Activated T-helper 1 cell treated with Interleukin-2 at 50 U/mL for 16 hours (primary cell): Measurements from ENCODE around the gene LIF.
"Not testable (repeated sequence)": the region's sequence is repeated elsewhere in the genome, so short reads cannot be mapped to it uniquely, and the experiment has no call there.

Experiments
- DNase-seq: peaks from one replicate; pipeline ENCODE4 v3.0.0-alpha.2; 2020; ENCODE audit warnings: low read depth

Gene LIF

DNA sequence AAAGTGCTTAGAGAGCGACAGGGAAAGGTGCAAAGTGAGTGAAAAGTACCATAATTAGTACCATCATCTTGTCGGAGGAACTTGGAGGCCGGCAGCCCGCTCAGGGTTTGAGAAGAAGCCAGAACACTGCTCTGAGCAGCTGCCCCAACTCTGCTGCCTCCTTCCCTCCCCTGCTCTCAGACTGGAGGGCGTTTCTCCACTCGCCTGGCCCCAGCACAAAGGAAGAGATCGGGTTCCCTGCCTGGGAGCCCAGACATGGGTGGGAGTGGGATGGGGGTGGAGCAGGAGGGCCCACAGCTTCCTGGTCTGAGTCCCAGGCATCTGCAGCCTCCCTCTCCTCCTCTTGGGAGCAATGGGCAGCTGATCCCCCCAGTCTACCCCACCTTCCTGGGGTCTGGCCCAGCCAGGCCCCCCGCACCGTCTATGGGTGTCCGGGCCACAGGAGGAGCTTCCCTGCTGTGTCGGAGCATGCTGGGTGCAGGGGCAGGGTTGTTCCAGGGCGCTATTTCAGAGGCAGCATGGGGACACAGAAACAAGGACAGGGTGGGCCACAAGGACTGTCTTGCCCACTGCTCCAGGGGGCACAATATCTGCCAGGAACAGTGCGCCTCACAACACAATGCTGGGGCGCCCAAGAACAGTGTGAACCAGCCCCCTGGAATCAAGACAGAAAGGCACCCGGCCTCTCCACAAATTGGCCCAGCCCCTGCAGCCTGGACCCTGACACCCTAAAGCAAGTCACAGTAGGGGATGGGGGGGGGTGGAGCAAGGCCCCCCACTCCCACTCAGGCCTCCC lies 4.8 kb downstream of the LIF start:
- no peak for DNase-seq

DNA sequence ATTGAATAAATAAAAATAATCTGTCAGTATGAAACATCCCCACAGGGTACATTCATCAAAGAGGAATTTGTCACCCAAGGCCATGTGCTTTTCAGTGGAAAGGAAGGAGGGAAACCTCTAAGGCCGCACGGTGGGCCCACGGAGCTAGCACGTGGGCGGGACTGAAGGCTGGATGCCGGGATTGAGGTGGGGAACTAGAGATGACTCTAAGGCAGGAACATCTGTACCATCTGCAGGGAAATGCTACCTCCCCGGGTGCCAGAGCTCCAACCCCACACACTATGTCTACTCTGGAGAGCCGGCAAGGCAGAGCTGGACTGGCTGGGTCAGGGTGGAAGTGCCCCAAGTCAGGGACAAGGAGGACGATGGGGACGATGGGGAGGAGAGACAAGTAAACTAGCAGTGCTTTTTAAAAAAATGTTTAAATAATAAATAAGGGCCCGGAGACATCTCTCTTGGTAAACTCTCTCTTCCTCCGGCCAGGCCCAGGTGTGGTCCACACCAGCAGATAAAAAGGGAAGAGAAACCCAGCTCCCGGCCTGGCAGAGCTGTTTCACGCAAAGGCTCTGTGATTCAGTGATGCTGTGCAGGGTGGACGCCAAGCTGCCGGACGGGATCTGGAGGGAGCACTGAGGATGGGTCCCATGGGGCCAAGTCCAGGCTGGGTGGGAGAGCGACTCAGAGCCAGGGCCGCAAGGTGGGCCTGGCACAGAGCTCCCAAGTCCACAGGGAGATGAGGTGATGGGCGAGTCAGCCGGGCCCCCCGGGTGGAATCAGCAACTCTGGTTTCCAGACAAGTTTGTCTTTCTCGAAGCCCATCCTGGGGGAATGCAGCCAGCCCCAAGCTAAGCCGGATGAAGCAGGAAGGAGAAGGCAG lies 5.8 kb downstream of the LIF start:
- no peak for DNase-seq

DNA sequence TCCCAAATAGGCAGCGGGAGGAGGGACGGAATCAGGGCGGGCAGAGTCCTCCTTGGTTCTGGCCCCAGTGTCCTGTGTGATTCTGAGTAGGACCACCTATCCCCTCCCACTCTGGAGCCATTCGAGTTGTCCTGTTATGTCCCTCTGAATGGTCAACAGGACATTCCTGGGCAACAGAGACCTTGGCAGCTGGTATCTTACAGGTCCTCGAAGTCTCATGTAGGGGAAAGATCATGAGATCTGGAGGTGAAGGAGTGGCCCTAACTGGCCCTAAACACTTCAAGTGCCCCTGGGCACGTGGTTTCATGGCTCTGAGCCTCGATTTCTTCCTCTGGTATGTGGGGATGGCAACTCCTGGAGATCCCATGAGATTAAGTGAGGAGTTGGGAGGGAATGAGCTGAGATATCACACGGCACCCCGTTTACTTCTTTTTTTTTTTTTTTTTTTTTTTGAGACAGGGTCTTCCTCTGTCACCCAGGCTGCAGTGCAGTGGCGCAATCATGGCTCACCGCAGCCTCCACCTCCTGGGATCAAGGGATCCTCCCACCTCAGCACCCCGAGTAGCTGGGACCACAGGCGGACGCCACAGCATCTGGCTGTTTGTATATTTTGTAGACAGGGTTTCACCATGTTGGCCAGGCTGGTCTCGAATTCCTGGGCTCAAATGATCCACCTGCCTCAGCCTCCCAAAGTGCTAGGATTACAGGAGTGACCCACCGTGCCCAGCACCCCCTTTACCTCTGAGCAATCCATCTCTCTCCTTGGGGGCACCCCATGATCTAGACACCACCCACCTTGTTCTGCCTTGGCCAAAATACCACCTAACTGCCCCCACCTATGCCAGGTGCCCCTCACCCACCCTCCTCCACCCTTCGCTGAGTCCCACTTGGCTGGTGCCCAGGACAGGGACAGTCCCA lies 6.8 kb downstream of the LIF start:
- DNase-seq = no peak

DNA sequence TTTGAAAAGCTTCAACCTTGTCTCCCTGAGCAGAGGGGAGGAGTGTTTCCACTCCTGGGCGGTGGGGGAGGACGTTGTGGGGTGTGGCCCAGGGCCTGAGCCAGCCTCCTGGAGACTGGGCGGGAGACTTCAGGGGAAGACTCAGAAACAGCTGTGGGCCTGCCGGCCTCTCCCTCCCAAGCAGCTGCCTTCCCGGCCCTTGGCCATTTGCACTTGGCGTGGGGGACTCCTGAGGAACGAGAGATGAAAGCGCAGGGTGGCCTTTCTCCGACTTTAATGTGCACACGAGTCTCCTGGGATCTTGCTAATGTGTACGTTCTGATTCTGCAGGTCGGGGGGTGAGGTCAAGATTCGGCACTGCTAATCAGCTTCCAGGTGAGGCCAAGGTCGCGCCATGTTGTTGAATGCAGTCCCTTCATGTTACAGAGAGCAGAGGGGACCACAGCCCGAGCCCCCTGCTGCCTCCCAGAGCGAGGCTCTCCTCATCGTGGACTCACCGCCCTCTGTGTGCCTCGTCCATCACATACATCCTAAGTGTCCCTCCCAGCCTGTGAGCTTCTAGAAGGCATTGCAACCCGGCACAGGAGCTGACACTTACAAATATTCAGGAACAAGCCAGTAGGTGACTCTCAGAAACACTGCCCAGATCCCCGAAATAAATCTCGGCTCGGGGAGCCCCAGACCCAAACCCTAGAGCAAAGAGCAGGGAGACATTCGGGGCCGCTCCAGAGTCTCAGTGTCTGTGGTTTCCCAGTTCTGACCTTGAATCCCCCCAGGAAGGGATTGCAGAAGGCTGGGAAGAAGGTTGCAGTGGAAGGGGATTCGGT lies 7.7 kb downstream of the LIF start:
- no peak for DNase-seq

GRCh38 chr22:30238136-30238535 lies 8.4 kb downstream of the LIF start:
- no peak for DNase-seq

- no peak for DNase-seq
Measured at GRCh38 chr22:30236875-30237274, 9.7 kb downstream of the LIF start.

- DNase-seq = no peak
Measured at GRCh38 chr22:30235687-30236170, 10.8 kb downstream of the LIF start.

DNA sequence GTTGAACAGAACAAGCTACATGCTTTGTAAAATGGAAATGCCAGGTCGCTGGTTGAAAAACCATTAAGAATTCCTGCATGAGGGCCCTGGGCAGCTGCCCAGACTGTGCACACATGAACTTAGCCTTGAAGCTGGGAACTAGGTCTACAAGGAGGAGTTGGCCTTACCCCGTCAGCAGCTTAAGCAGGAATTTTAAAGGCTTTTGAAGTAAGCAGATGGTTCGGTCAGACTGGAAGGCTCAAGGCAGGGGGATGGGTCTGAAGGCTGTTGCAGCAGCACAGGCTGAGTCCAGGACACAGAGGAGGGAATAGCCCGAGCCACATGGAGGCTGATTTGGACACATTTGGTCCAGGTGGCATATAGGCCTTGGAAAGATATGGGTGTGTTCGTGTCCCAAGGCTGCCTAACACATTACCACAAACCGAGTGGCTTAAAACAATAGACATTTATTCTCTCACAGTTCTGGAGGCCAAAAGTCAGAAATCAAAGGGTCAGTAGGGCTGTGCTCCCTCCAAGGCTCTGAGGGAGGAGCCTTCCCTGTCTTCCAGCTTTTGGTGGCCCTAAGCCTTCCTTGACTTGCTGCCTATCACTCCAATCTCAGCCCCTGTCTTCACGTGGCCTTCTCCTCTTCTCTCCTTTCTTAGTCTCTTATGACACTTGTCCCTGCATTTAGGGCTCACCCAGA lies 11.6 kb downstream of the LIF start:
- DNase-seq = no peak

DNA sequence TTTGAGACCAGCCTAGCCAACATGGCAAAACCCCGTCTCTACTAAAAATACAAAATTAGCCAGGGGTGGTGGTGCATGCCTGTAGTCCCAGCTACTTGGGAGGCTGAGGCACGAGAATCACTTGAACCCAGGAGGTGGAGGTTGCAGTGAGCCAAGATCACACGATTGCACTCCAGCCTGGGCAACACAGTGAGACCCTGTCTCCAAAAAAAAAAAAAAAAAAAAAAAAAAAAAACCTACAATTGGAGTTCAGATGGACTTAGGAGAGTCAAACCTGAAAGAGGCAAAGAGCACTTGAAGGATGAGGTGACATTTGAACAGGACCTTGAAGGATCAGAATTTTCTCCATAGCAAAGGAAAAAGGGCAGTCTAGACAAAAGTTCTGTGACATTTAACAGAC lies 12.2 kb downstream of the LIF start:
- DNase-seq = not testable (repeated sequence)

DNA sequence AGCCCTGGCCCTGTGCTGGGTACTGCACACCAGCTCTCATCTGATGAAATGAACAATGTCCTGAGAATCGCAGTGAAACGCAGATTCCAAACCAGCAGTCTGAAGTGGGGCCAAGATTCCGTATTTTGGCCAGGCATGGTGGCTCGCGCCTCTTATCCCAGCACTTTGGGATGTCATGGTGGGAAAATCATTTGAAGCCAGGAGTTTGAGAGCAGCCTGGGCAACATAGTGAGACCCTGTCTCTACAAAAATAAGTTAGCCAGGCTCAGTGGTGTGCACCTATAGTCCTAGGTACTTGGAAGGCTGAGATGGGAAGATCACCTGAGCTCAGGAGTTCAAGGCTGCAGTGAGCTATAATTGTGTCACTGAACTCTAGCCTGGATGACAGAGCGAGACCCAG lies 13.0 kb downstream of the LIF start:
- no peak for DNase-seq

GRCh38 chr22:30232716-30233218 lies 13.8 kb downstream of the LIF start:
- DNase-seq = no peak

DNA sequence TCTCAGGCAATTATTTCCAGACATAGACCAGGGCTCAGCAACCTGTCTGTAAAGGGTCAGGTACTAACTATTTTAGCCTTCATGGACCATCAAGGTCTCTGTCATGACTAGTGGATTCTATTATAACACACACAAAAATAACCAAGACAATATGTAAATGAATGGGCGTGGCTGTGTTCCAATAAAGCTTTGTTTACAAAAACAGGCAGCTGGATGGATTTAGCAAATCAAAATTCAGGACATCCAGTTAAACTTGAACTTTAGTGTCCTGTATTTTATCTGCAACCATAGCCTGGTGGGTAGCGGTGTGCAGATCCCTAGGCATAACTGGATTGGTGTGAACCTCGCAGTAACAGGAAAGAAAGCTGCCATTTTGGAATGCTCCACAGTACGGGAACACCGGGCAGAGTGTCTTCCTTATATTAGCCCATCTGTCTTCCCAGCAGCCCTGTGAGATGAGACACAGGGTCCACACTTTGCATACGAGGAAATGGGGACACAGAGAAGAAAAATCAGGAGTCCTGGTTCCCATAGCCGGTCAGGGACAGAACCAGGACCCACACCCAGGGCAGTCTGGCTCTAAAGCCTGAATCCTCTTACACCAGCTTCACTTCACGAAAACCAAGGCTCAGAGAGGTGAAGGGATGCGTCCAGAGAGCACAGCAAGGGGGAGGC lies 15.6 kb downstream of the LIF start:
- no peak for DNase-seq

GRCh38 chr22:30230330-30230729 lies 16.2 kb downstream of the LIF start:
- no peak for DNase-seq

DNA sequence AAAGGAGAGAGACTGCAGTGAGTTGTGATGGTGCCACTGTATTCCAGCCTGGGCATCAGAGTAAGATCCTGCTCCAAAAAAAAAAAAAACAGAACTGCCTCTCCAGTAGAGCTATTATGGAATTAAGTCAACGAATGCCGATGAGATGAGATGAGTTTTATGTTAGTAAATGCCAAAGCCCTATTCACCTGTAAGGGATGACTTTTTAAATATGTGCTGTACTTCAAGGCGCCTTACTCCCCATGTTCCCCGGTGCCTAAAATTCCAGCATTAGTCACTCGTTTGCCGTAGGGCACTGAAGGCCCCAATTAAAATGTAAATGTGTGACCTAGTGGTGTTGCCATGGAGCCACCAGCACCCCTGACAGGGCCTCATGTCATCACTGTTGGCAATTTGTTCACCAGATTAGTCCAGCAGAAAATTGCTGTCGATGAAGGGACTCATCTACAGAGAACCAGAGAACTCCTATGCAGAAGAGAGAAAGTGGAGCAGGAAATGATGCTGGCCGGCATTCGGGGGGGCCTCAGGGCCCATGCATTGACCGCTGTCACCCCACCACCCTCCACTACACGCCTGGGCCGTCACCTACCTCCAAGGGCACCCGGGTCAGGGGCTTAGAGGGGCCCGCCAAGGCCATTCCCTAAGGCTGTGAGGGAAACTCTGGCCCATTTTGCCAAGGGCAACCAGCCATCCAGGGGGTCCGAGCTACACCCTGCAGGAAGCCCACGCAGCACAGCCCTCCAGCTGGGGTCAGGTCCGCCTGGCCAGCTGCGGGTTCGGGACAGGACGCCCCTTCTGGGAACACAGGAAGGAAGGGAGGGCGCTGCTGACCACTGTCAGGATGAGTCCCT lies 17.8 kb downstream of the LIF start:
- no peak for DNase-seq

DNA sequence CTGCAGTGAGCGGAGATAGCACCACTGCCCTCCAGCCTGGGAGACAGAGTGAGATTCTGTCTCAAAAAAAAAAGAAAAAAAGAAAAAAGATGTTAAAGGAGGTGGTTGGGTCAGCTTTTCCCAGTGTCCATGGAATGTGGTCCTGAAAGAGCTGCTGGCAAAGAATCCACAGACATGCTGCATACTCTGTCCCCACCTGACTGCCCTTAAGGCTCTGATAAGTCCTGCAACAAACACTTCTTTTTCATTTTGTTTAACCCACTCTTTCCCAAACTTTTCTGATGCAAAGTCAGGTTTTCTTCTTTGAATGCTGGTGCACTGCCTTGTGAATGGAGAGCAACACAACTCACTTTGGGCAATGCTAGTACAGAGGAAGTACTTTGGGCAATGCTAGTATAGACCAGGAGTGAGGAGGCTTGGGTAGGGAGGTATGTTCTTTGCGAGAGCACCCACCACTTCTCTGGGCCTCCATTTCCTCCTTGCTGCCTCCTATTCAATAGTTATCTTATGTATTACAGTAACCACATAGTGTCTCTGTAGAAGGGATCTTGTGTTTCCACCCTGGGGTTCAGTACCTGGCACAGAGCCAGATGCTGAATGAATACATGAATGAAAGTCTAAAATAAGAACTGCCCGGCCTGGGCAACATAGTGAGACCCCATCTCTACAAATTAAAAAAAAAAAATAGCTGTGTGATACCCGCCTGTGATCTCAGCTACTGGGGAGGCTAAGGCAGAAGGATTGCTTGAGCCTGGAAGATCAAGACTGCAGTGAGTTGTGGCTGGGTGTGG lies 18.9 kb downstream of the LIF start:
- DNase-seq = no peak

DNA sequence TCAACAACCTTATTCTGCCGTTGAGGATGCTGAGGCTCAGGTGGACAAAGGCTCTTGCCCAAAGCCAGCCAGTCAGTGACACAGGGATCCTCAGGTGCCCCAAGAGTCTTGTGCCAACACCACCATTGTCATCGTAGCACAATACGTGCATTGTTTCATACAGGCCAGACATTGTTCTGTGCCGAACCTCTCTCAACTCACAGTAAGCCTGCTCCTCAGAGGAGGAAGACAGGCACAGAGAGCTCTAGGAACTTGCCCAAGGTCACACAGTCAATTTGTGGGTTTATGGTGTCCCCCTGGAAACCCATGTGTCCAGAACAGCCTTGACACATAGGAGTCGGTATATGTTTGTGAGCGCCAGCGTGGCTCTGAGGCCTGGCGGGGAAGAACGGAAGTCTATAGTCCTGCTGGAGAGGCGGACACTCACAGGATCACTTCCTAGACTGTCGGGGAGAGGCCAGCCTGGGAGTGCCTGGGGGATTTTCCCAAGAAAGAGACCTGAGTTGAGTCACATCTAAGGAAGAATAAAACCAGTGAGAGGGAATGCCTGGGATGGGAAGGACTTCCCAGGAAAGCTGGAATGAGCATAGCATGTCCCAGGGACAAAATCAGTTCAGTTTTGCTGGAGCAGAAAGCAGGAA lies 20.2 kb downstream of the LIF start:
- no peak for DNase-seq

DNA sequence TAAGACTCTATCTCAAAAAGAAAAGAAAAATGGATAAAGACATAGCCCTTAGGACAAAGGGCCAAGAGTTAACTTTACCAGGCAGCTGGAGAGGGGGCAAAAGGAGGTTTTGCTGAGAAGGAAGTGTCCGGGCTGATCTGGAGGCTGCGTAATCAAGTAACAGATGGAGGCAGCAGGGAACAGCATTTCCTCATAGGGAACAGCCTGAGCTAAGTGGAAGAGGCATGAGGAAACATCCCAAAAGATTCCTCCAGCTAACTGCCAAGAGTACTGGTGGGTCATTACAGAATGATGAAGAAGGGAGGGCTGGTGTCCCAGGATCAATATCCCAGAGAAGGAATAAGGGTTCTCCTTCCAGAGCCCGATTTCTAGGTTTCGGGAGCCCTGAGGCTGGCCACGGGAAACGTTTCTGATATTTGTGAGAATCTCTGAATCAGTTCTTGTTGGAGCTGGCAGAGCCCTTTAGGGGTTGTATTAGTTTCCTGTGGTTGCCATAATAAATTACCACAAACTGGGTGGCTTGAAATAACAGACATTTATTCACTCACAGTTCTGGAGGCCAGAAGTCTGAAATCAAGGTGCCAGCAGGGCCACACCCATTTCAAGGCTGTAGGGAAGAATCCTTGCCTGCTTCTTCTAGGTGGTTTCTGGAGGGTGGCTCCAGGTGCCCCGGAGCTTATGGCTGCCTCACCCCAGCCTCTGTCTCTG lies 21.2 kb downstream of the LIF start:
- DNase-seq = no peak
